GM13977 (cell line): ENCODE data around the gene ZNF823.

ENCODE experiments used
- DNase-seq: peaks from one replicate; pipeline ENCODE4 v3.0.0; 2012; ENCODE audit warnings: low spot score
- CTCF ChIP-seq: IDR thresholded peaks from 2 replicates; pipeline ENCODE4 v1.5.1; 2012; ENCODE audit warnings: mild to moderate bottlenecking, control low read depth; ENCODE audit not compliant: insufficient read depth; ENCODE audit errors: extremely low read depth, missing control alignments
- in situ Hi-C: fragments of 300-500 bp; cut with MboI; formaldehyde crosslinking; loops from one replicate; pipeline ENCODE4 v1.12.0; 2022; ENCODE audit warnings: low sequenced_read_pairs, low pct_unique_long_range_greater_than_20kb, mixed read lengths, inconsistent platforms; ENCODE audit not compliant: unreplicated experiment

Gene ZNF823

GRCh38 chr19:11769995-11770394 is 31.2 kb upstream of the ZNF823 start:
- in situ Hi-C loops: no loop called here
- no peak for DNase-seq
- no peak for TF ChIP-seq CTCF

GRCh38 chr19:11767633-11768133 is 28.9 kb upstream of the ZNF823 start:
- in situ Hi-C loops: no loop called here
- no peak for TF ChIP-seq CTCF
- peak; percentile 51 for DNase-seq

GRCh38 chr19:11766597-11767591 is 28.1 kb upstream of the ZNF823 start, which contains the start of gene ZNF441:
Gene ZNF441 (plus strand): TSS chr19:11767000. CDS start chr19:11767194, 194 bp downstream.
- DNase-seq: peak; percentile 93
- no peak for TF ChIP-seq CTCF
- in situ Hi-C loops: no loop called here

GRCh38 chr19:11763611-11764010 is 24.9 kb upstream of the ZNF823 start:
- no peak for DNase-seq
- in situ Hi-C loops: no loop called here
- no peak for TF ChIP-seq CTCF

GRCh38 chr19:11763117-11763516 is 24.4 kb upstream of the ZNF823 start:
- in situ Hi-C loops: no loop called here
- no peak for DNase-seq
- no peak for TF ChIP-seq CTCF

- in situ Hi-C loops: no loop called here
- no peak for DNase-seq
- TF ChIP-seq CTCF: no peak
Measured at GRCh38 chr19:11759805-11760204, 21.1 kb upstream of the ZNF823 start.
